Astrocyte (in vitro differentiated cells and primary cell): ENCODE results near the gene FMN2. TPM values are rescaled to one million over a fixed set of nuclear protein-coding genes. Genes with fewer than 3 reads are reported as not detected.

Experiments used
- DNase-seq: peaks from one replicate; pipeline ENCODE4 v3.0.0-alpha.2; 2010; ENCODE audit warnings: low read depth
- FAIRE-seq: peaks from 2 replicates; lab custom pipeline; 2011; peaks lifted over from hg19 to GRCh38; lab: Jason Lieb, UNC
- H2AFZ ChIP-seq: 2 replicates; pipeline ENCODE4 v1.6.0; 2012; ENCODE audit warnings: low read depth, low read length, inconsistent platforms
- H3K27ac ChIP-seq: 2 replicates; pipeline ENCODE4 v1.5.1; 2011; ENCODE audit warnings: low read depth, low read length, inconsistent platforms
- H3K27me3 ChIP-seq: 2 replicates; pipeline ENCODE4 v1.6.0; 2011; ENCODE audit warnings: low read length, inconsistent platforms; ENCODE audit not compliant: insufficient read depth
- H3K36me3 ChIP-seq: 2 replicates; pipeline ENCODE4 v1.5.1; 2011; ENCODE audit warnings: low read length, inconsistent platforms; ENCODE audit not compliant: insufficient read depth
- H3K4me1 ChIP-seq: 2 replicates; pipeline ENCODE4 v1.5.1; 2011; ENCODE audit warnings: low read length, inconsistent platforms; ENCODE audit not compliant: insufficient read depth
- H3K4me2 ChIP-seq: 2 replicates; pipeline ENCODE4 v1.6.0; 2012; ENCODE audit warnings: low read length, inconsistent platforms
- H3K4me3 ChIP-seq: 2 replicates; pipeline ENCODE4 v1.5.1; 2011; ENCODE audit warnings: low read depth, mild to moderate bottlenecking, low read length, inconsistent platforms; ENCODE audit not compliant: insufficient read depth
- H3K79me2 ChIP-seq: 2 replicates; pipeline ENCODE4 v1.6.0; 2012; ENCODE audit warnings: mild to moderate bottlenecking, low read length, inconsistent platforms; ENCODE audit not compliant: insufficient read depth
- H3K9ac ChIP-seq: 2 replicates; pipeline ENCODE4 v1.6.0; 2012; ENCODE audit warnings: mild to moderate bottlenecking, low read length, inconsistent platforms
- H3K9me3 ChIP-seq: 2 replicates; pipeline ENCODE4 v1.5.1; 2012; ENCODE audit warnings: low read depth, mild to moderate bottlenecking, low read length, inconsistent platforms; ENCODE audit not compliant: insufficient read depth
- H4K20me1 ChIP-seq: 2 replicates; pipeline ENCODE4 v1.6.0; 2012; ENCODE audit warnings: low read length, inconsistent platforms; ENCODE audit not compliant: insufficient read depth
- H3K27ac Mint-ChIP-seq: one replicate; pipeline ENCODE4 v1.8.0; 2021; ENCODE audit warnings: mild to moderate bottlenecking, mixed read lengths; ENCODE audit not compliant: unreplicated experiment
- H3K27me3 Mint-ChIP-seq: one replicate; pipeline ENCODE4 v1.8.0; 2021; ENCODE audit warnings: low read depth, mixed read lengths; ENCODE audit not compliant: unreplicated experiment
- H3K36me3 Mint-ChIP-seq: one replicate; pipeline ENCODE4 v1.8.0; 2021; ENCODE audit warnings: low read depth, mixed read lengths; ENCODE audit not compliant: unreplicated experiment
- H3K4me1 Mint-ChIP-seq: one replicate; pipeline ENCODE4 v1.8.0; 2021; ENCODE audit warnings: low read depth, mixed read lengths; ENCODE audit not compliant: unreplicated experiment
- H3K4me3 Mint-ChIP-seq: one replicate; pipeline ENCODE4 v1.8.0; 2021; ENCODE audit warnings: mild to moderate bottlenecking, moderate library complexity, mixed read lengths; ENCODE audit not compliant: unreplicated experiment
- H3K9me3 Mint-ChIP-seq: one replicate; pipeline ENCODE4 v1.8.0; 2021; ENCODE audit warnings: mild to moderate bottlenecking, mixed read lengths; ENCODE audit not compliant: unreplicated experiment
- EZH2 ChIP-seq: IDR thresholded peaks from 2 replicates; pipeline ENCODE4 v1.6.1; 2012; ENCODE audit warnings: mild to moderate bottlenecking, low read length, inconsistent platforms; ENCODE audit not compliant: insufficient read depth
- total RNA-seq: library from RNA; stranded (reverse); gene quantifications from 2 replicates; pipeline ENCODE4 v1.2.1, GENCODE V29; 2021
- TF ChIP-seq, protein P1 (sequence below): IDR thresholded peaks from 2 replicates; pipeline ENCODE4 v1.5.1; 2011; ENCODE audit warnings: low read depth, mild to moderate bottlenecking, inconsistent platforms, low read length, moderate library complexity; ENCODE audit not compliant: insufficient read depth

Gene FMN2
- total RNA-seq, 1 donor from 2014 or later: 2.4 TPM

DNA sequence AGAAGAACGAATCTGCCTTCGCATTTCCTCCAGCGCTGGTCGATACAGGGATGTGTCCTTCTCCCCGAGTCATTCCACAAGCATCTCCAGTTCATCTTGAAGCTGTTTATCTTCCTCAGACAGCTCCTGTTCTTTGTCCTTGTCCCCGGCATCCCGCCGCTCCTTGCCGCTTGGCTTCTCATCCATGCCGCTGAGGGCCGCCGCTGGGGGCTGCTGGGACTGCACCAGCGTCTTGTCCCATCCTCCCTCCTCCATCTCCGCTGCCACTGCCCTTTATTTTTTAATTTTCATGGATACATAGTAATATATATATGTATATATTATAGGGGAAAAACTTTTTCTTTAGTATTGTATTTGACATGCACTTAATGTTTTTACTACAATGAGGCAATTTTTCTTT, 53.4 kb downstream of the FMN2 start:
- Mint-ChIP-seq H3K27ac (no peak overlapping the region), H3K36me3 (peaks cover 5% of the 10 kb centered on the region), H3K27me3 (peaks cover 3% of the 10 kb centered on the region), H3K4me3 (no peak overlapping the region), H3K4me1 (no peaks in the 10 kb centered on the region), H3K9me3 (peaks cover 2% of the 10 kb centered on the region)
- no peak for DNase-seq
- Histone ChIP-seq H3K27me3 (no peaks in the 10 kb centered on the region), H3K9ac (no peak overlapping the region), H3K9me3 (no peaks in the 10 kb centered on the region), H3K36me3 (no peaks in the 10 kb centered on the region), H3K4me1 (no peaks in the 10 kb centered on the region), H2AFZ (no peak overlapping the region), H3K27ac (no peak overlapping the region), H4K20me1 (no peaks in the 10 kb centered on the region), H3K4me3 (no peak overlapping the region), H3K4me2 (no peak overlapping the region), H3K79me2 (no peaks in the 10 kb centered on the region)
- no peak for FAIRE-seq
- TF ChIP-seq, protein P1, sequence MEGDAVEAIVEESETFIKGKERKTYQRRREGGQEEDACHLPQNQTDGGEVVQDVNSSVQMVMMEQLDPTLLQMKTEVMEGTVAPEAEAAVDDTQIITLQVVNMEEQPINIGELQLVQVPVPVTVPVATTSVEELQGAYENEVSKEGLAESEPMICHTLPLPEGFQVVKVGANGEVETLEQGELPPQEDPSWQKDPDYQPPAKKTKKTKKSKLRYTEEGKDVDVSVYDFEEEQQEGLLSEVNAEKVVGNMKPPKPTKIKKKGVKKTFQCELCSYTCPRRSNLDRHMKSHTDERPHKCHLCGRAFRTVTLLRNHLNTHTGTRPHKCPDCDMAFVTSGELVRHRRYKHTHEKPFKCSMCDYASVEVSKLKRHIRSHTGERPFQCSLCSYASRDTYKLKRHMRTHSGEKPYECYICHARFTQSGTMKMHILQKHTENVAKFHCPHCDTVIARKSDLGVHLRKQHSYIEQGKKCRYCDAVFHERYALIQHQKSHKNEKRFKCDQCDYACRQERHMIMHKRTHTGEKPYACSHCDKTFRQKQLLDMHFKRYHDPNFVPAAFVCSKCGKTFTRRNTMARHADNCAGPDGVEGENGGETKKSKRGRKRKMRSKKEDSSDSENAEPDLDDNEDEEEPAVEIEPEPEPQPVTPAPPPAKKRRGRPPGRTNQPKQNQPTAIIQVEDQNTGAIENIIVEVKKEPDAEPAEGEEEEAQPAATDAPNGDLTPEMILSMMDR: no peak
- TF ChIP-seq EZH2: no peak

DNA sequence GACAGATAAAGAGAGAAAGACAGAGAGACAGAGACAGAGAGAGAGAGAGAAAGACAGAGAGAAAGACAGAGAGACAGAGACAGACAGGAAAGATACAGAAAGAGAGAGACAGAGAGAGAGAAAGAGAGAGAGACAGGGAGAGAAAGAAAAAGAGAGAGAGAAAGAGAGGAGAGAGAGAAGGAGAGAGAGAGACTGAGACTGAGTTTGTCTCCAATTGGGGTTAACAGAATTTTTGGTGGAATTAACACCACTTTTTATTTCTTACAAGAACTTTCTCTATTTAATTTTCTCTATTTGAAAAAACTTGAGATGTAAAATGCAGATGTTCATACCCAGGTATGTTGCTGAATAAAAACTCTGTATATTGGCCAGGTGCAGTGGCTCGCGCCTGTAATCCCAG, 56.6 kb downstream of the FMN2 start:
- Histone ChIP-seq H3K36me3 (no peaks in the 10 kb centered on the region), H4K20me1 (no peaks in the 10 kb centered on the region), H3K27me3 (no peaks in the 10 kb centered on the region), H3K27ac (no peak overlapping the region), H3K9me3 (no peaks in the 10 kb centered on the region), H3K9ac (no peak overlapping the region), H3K4me3 (no peak overlapping the region), H3K79me2 (no peaks in the 10 kb centered on the region), H3K4me2 (no peak overlapping the region), H3K4me1 (no peaks in the 10 kb centered on the region), H2AFZ (no peak overlapping the region)
- Mint-ChIP-seq H3K27ac (no peak overlapping the region), H3K4me3 (no peak overlapping the region), H3K4me1 (peaks cover 10% of the 10 kb centered on the region), H3K9me3 (peaks cover 2% of the 10 kb centered on the region), H3K36me3 (peaks cover 5% of the 10 kb centered on the region), H3K27me3 (peaks cover 3% of the 10 kb centered on the region)
- DNase-seq (no peak), FAIRE-seq (no peak)
- TF ChIP-seq EZH2: no peak
- TF ChIP-seq, protein P1: no peak

- no peak overlapping the region for H3K9ac ChIP-seq
- FAIRE-seq (peak; percentile 87), DNase-seq (peak; percentile 17)
- TF ChIP-seq, protein P1: peak; percentile 68
- no peak for TF ChIP-seq EZH2
- H3K36me3 Mint-ChIP-seq: no peaks in the 10 kb centered on the region
- no peak overlapping the region for H3K4me2 ChIP-seq
- no peaks in the 10 kb centered on the region for H3K4me1 ChIP-seq
- H3K9me3 Mint-ChIP-seq: no peaks in the 10 kb centered on the region
- peaks cover 10% of the 10 kb centered on the region for H3K4me1 Mint-ChIP-seq
- no peaks in the 10 kb centered on the region for H3K36me3 ChIP-seq
- H3K79me2 ChIP-seq: no peaks in the 10 kb centered on the region
- no peak overlapping the region for H2AFZ ChIP-seq
- no peaks in the 10 kb centered on the region for H3K27me3 ChIP-seq
- no peak overlapping the region for H3K27ac ChIP-seq
- no peaks in the 10 kb centered on the region for H3K9me3 ChIP-seq
- H3K27ac Mint-ChIP-seq: no peak overlapping the region
- H3K27me3 Mint-ChIP-seq: no peaks in the 10 kb centered on the region
- no peak overlapping the region for H3K4me3 Mint-ChIP-seq
- no peaks in the 10 kb centered on the region for H4K20me1 ChIP-seq
- no peak overlapping the region for H3K4me3 ChIP-seq
These were observed 57.9 kb downstream of the FMN2 start for GRCh38 chr1:240149484-240150094.
